NB4 (cell line): ENCODE results near the gene PRPF19.

Source experiments
- DNase-seq: peaks from one replicate; pipeline ENCODE4 v3.0.0; 2010; ENCODE audit warnings: low read depth
- H3K4me3 ChIP-seq: one replicate; pipeline ENCODE4 v1.5.1; 2011; ENCODE audit warnings: mild to moderate bottlenecking, low read depth, low read length, moderate library complexity
- CTCF ChIP-seq: IDR thresholded peaks from one replicate; pipeline ENCODE4 v1.5.1; 2012; ENCODE audit warnings: low read depth, low read length
- MAX ChIP-seq: IDR thresholded peaks from 2 replicates; pipeline ENCODE4 v1.6.1; 2011; ENCODE audit warnings: low read depth, low read length
- MYC ChIP-seq: IDR thresholded peaks from 2 replicates; pipeline ENCODE4 v1.6.1; 2011; ENCODE audit warnings: low read depth, low read length
- POLR2A ChIP-seq: IDR thresholded peaks from 2 replicates; pipeline ENCODE4 v1.6.1; 2011; ENCODE audit warnings: mild to moderate bottlenecking; ENCODE audit not compliant: insufficient read length; ENCODE audit errors: extremely low read depth

The PRPF19 gene

GRCh38 chr11:60858236-60858635 lies 48.1 kb downstream of the PRPF19 start:
- TF ChIP-seq MAX = no peak
- TF ChIP-seq MYC = no peak
- TF ChIP-seq CTCF = no peak
- TF ChIP-seq POLR2A = no peak
- H3K4me3 ChIP-seq = no peak overlapping the region
- no peak for DNase-seq

GRCh38 chr11:60857378-60858232 lies 48.8 kb downstream of the PRPF19 start:
- no peak for TF ChIP-seq POLR2A
- TF ChIP-seq CTCF = no peak
- TF ChIP-seq MYC = no peak
- no peak for TF ChIP-seq MAX
- DNase-seq = no peak
- H3K4me3 ChIP-seq = no peak overlapping the region

GRCh38 chr11:60855726-60856633 lies 50.4 kb downstream of the PRPF19 start, which contains the start of gene PTGDR2:
Gene PTGDR2, minus strand, starts transcription at chr11:60855950. Its CDS starts 2,228 bp downstream, at chr11:60853722.
- no peak within 1 kb of the TSS for H3K4me3 ChIP-seq
- TF ChIP-seq POLR2A = no peak
- TF ChIP-seq MYC = no peak
- TF ChIP-seq MAX = no peak
- TF ChIP-seq CTCF = no peak
- peak; percentile 42 for DNase-seq

- TF ChIP-seq CTCF (no peak), MAX (no peak), MYC (no peak), POLR2A (no peak)
- no peak overlapping the region for H3K4me3 ChIP-seq
- no peak for DNase-seq
Observed at GRCh38 chr11:60854847-60855725, 51.3 kb downstream of the PRPF19 start.
